ENCODE results near the gene PTPRJ.

PTPRJ gene

DNA sequence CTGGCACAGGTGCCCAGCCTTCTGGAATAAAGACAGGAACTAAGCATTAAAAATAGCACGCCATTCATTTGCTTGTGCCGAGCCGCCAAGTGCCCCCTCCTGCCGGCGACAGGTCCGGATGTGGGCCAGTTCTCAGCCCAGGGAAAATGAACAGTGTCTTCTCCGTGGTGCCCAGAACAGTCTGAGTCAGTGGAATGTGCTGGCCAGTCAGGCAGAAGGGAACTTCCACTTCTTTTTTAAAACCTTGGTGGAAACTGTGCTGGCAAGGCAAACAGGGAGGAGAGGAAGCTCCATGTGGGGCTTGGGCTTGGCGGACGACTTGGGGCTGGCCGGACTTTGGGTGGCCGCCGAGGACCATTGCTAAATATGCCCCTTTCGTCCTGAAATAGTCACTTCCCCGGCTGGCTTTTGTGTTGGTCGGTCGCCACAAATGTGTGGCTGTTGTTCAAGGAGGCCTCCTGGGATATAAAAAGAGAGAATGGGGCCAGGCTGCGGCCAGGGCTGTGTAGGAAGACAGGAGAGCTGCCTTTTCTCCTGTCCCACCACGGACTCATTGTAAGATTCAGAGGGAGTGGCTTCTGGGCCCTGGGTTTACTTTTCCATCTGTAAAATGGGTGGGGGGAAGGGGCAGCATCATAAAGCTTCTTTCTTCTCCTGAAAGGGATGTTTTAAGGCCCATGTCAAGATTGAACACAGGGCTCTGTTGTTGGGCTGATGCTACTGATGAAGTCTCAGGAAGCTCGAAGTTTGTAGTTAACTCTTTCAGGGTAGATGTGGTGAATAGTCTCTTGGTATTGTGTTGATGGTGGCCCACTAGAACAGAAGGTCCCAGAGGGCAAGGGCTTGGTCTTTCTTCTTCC, 101.0 kb downstream of the PTPRJ start:
- peak; percentile 40 to 95 (median 76) for DNase-seq
- intact Hi-C loops (cut with DNase I) = no loop called here

DNA sequence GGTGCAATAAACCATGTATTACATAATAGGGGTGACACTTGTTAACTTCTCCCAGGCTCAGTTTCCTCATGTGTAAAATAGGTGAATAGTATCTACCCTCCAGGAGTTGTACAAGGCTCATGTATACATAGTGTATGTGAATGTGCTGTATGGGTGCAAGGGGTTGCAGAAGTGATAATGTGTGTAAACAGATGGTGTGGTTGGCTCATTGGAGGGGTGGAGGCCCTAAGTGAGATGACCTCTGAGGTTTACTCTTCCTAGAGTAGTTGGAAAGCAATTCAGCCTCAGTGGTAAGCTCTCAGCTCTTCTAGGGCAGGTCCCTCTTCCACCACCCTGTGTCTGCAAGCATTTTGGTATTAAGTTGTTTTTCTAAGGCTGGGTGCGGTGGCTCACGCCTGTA, 102.4 kb downstream of the PTPRJ start:
- intact Hi-C loops (cut with DNase I) = no loop called here
- DNase-seq = no peak

DNA sequence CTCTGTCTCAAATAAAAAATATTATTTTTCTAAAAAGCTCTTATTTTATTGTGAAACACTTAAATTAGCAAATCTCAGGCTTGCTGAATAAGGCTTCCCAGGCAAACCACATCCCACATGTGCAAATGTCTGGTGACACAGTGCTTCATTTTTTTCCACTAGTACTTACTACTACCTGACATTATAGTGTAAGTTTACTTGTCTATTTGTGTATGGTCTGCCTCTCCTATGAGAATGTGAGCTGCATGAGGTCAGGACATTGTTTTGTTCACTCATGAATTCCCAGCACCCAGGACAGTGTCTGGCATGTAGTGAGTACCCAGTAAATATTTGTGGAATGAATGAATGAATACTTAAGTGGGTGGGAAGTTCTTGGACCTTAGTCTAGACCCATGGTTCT, 103.1 kb downstream of the PTPRJ start:
- DNase-seq = no peak
- intact Hi-C loops (cut with DNase I) = no loop called here

DNA sequence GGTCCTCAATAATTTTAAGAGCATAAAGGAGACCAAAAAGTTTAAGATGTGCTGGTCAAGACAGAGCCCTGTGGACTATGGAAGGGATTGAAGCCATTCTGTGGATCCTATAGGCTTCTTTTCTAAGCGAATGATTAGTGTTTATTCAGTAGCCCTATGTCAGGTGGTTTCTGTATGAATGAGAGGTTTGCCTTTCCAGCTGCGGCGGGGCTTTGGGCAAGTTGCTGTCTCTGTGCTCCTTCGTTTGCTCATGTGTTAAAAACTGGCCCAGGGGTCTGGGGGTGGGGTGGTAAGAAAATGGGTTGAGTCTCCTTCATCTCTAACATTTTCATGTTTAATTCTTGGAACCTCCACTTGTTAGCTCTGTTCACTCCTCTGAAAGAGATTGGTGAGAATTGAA, 105.3 kb downstream of the PTPRJ start:
- intact Hi-C loops (cut with DNase I) = no loop called here

DNA sequence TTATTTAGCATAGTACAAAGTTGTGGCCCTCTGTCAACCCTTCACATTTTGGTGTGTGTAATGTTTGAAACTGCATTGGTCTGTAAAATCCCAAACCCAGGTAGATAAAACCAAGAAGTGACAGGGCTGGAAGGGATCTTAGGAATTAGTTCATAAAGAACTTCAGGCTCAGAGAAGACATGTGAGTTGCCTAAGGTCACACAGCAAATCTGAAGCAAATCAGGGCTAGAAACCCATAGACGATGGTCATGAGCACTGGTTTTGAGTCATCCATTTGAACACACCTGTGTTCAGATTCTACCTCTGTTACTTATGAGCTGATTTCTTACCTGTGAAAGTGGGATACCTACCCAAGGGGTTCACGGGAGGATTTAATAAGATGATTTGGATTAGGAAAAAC, 107.1 kb downstream of the PTPRJ start:
- intact Hi-C loops (cut with DNase I) = no loop called here
- no peak for DNase-seq

More for the DNA sequence above, 105.3 kb downstream of the PTPRJ start:
- peak in 1 of 10 donors; percentile 4 for DNase-seq

DNA sequence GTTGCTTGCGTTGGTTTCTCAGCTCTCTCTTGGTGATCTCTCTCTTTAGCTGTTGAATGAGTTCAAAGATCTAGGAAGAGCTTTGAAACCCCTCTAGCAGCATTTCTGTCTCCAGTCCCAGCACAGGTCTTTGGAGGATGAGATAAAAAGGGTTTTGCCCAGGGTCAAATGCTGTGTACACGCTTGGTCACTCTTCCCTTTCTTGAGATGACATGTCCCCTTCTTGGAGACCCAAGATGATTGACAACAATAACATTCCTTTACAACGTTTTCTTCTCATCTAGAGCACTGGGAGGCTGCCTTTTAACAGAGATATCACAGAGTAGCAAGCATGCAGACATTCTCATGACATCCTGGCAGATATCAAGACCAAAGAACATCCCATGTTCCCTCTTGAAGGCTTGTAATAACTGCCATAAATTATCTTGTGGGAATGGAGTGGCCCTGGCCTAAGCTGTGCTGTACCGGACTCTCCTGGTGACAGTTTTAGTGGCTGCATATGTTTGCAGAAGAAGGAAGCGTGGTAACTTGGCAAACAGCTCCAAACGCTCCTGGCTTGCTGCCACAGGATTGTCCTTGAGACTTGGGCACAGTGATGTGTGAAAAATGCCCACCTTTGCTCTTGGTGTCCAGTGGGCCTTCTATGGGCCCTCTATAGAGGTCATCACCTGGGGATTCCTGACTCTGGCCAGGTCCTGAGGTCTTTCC, 107.8 kb downstream of the PTPRJ start:
- DNase-seq = no peak

DNA sequence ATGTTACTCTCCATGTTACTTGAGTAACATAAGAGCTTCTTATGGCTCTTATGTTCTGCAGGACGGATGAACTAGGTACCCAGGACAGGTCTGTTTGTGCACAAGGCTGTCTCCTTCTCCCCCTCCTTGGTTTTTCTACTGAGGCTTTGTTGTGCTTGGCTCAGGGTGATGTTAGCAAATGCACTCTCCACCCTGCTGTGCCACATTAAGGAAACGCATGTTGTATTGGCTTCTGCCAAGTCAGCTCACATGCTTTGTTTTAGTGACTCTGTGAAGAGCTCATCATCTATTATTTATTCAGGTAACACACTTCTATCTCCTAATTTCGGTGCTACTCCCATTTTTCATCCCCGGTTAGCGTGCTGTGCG, 108.3 kb downstream of the PTPRJ start:
- DNase-seq = no peak
- intact Hi-C loops (cut with DNase I) = no loop called here

More for the DNA sequence above, 107.8 kb downstream of the PTPRJ start:
- intact Hi-C loops (cut with DNase I) = no loop called here

DNA sequence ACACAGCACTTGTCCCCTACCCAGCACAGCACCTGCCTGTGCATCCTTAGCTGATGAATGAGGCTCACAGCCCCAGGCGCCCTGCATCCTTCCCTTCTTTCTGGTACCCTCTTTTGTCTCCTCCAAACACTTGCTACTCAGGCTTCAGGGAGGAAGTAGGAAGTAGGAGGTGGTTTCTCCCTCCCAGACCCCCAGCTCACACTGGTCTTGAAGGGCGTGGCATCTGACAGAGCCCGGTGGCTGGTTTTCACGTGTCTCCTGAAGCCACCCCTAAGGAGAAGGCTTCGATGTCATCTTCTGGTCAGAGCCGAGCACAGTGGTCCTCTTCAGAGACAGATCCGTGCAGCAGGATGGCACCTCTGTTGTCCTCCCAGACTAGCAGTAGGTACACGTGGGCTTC, 109.8 kb downstream of the PTPRJ start:
- no peak for DNase-seq
- intact Hi-C loops (cut with DNase I) = no loop called here

DNA sequence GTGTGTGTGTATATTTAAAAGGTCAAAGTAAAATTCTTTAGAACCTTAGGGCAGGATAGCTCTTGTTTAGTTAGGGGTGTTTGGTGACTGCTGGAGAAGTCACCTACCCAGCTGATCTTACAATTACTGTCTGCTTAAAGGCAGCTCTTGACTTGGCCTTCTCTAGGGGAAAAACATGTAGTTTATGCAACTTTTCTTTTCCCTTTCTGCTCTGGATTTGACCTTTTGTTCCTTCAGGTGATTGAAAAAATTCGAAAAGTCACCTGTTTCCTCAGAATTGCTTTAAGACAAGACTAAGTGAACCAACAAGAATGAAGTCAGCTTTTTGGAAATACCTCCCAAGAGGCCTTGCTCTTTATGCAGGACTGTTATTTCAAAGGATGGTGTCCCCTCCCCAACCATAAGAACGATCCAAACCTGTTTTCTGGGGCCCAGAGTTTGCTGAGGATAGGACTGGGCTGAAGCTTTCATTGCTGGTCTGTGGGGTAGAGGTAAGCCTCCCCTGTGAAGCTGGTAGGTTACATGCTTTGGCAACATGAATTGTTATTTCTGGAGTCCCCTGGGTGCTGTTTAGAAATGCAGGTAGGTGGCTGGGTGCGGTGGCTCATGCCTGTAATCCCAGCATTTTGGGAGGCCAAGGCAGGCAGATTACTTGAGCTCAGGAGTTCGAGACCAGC, 111.2 kb downstream of the PTPRJ start:
- intact Hi-C loops (cut with DNase I) = no loop called here
- DNase-seq = no peak

DNA sequence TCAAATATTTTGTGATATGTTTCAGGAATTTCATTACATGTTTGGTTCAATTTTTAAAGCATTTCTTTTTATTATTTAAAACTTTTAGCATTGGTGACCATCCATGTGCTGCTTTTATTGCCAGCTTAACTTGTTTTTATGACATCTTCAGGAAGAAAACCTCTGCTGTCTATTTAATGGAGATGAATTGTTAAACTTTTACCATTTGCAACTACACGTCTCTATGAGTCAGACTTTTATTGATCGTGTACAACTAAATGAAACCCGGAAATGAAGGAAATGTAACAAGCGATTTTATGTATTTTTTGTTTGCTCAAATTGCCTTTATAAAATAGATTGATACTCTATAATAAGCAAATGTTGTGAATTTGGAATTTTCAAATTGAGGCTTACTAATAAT, 113.0 kb downstream of the PTPRJ start:
- no peak for DNase-seq
- intact Hi-C loops (cut with DNase I) = no loop called here

DNA sequence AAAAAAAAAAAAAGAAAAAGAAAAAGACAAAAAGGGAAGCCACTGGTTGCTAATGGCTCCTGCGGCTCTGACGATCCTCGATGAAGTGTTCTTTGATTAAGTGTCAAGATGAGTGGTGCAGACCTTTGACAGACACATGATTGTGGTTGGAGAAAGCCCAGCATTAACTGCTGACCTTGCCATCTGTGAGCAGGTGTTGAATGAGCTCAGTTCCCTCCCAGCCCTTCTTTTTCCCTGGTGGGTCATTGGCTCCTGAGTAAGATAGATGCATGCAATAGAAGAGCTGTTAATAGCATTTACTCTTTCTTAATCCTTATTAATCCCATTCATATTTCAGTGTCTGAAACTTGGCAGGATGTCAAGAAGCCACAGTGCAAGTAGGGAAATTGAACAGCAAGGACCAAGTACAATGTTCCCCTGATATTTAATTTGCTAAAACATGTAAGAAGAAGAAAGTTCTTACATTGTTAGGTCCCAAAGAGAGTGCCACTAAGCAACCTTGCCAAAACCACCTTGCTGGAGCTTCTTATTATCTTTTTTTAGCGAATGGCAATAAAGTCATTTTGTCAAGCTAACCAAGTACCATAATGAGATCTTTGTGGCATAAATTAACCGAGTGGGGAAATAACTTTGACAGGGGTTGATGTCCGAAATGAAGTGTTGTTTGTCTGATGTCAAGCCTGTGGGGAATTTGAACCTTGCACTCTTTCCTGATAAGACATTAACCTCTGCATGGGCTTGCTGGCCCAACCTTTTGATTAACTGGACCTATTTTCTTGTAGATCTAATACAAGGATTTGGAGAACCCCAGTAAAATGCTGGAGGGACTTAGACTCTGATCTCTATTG, 113.7 kb downstream of the PTPRJ start:
- intact Hi-C loops (cut with DNase I) = no loop called here
- no peak for DNase-seq

DNA sequence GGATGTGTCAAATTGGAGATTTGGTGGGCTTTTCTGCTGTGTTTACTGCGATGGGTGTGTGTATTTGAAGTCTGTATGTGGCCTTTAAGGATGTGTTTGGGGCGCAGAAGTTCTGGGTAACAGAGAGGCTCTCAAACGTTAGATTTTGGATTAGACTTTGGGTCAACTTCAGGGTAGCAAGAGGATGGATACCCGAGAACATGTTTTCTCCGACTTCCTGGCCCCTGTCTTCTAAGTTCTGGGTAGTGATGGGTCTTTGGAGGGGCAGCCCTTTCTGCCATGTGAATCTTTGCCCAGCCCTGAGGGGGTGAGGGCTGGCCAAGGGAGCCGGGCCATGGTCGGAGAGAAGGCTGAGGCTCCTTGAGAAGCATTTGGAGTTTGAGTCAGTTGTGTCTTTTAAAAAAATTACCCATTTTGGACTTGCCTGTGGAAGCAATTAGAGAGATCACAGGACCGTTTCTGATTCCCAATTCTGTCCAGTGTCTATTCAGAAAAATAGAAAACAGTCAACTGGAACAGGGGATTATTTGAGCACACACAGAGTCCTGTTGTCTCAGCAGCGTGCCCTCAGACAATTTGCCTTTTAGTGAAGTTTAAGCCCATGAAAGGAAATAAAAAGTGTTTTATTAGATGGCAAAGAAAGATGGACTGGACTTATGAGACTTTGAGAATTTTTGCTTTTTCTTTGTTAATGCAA, 114.4 kb downstream of the PTPRJ start:
- peak in 1 of 10 donors; percentile 45 for DNase-seq
- intact Hi-C loops (cut with DNase I) = no loop called here

DNA sequence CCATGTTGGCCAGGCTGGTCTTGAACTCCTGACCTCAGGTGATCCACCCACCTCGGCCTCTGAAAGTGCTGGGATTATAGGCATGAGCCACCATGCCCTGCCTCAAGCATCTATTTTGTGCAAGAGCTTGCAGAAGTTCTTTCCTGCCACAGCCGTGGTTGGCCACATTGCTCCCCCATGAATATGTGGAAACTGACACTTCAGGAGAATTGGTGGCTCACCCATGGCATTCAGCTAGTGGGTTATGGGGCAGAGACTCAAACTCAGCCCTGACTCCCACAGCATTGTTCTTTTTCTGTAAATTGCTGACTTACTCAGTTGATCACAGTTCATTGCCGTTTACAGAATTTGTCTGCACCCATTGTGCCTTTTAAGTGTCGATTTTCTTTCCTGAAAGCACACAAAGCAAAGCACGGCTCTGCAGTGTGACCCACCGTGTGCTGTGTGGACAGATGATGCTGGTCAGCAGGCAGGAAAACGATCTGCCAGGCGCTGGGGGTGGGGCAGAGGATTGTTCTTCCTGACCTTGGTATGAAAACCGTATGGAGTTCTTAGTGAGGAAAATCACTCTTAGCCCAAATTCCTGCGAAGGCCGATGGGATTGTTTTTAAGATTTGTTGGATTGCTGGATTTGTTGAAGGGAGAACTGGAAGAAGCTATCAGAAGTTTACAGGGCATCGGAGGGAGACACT, 115.6 kb downstream of the PTPRJ start:
- intact Hi-C loops (cut with DNase I) = no loop called here
- no peak for DNase-seq

DNA sequence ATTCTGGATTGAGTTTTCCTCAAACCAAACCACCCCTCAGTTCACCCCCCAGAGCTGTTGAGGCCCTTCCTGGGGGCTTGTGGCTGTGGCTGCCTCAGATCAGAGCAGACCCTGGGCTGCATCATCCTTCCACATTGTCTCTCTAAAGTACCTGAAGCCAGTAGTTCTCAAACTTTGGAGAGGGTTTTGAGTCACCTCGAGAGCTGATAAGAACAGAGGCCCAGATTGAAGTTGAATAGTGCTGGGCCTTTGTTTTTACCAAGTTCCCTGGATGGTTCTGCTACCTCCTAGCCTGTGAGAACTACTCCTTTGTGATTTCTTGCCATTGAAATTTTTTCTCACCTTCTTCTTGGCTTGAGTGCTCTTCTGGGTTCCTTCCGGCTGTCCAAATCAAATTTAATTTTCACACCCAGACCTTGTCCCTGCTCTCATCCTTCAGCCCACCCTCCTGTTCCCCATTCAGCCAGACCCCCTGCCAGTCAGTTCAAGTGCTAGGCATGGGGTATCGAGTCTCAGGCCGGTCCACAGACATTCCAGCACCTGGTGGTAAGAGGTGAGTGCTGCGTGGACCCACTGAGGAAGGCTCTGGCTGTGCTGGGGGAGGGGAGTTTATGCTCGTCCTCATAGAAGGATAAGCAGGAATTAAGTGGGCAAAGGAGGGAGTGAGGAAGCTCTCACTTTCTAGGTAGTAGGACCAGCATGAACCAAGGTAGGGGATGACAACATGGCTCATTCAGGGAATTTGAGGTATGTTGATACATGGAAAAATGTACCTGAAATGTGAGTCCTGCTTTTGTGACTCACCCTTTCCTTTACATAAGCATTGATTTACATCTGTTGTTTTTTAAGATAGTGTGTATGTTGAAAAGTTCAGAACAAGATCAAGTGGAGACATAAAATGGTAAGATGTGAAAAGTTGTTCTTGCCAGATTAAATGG, 116.5 kb downstream of the PTPRJ start:
- intact Hi-C loops (cut with DNase I) = no loop called here

DNA sequence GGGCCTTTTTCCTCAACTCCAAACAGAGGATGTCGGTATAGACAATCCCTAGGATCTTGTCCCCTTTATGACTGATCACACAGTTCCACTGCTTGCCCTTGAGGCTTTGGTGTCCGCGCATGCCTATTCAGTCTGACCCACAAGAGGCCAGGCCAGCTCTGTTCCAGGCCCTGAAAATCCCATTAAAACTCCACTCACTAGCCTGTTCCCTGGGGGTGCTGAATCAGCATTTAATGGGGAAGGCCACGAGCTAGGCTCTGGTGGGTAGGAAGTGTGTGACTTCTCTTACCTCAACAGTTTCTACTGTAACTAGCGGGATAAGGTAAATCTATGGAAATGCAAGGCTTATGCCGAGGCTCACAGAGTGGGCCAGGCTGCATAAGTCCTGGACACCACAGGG, 117.7 kb downstream of the PTPRJ start:
- no peak for DNase-seq

More for the DNA sequence above, 116.5 kb downstream of the PTPRJ start:
- no peak for DNase-seq

DNA sequence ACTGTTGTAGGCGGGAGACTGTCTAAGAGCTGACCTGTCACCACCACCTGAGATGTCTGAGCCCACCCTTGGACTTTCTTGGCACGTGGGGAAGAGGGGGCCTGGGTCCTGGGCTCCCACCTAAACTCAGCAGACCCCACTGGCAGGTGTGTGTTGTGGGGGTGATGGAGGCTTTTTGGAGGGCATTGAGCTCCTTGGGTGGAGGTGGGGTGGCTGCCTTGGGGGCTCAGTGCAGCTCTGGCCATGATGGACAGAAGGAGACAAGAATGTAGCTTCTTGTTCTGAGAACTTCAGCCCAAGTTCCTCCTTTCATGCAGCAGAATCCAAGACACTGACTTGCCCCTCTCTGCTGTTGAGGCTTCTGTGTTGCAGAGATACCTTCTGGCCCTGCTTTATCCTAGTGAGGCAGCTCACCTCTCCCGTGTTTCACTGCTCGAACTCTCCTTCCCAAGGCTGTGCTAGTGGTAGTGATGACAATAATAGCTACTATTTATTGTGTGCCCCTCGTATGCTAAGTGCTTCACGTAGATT, 119.6 kb downstream of the PTPRJ start:
- DNase-seq = peak in 1 of 10 donors; percentile 6

More for the DNA sequence above, 117.7 kb downstream of the PTPRJ start:
- intact Hi-C loops (cut with DNase I) = no loop called here

DNA sequence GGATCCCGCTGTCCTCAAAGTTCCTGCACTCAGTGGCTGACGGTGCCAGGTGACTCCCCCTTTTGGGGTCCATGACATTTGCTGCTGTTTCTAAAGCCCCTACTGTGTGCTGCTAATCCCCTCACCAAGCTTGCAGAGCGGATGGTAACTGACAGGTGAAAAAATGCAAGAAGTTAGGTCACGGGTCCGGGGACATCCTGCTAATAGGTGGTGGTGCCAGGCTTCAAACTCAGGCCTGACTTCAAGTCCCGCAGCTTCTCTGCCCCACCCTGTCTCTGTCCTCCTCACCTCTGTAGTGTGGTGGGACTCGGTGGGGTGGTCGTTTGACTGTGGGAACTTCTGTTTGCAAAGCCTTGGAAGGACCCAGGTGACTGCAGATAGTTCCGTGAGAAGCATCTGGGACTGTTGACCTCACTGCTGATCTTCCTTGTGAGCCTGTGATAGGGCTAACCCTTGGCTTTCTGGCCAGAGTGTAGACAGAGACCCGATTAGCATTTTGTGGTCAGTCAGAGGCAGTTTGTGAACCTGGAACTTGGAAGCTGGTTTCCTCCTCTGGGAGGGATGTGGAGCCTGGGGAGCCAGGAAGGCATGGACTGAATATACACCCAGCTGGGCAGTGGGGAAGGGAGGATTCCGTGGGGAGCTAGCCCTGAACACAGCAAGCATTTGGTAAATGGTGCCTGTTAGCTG, 120.8 kb downstream of the PTPRJ start:
- intact Hi-C loops (cut with DNase I) = loop anchor here (10.0 kb wide), 1 partner anchor 246 kb away; no protein-coding TSS in a partner anchor
- peak in 1 of 10 donors; percentile 9 for DNase-seq

More for the DNA sequence above, 119.6 kb downstream of the PTPRJ start:
- intact Hi-C loops (cut with DNase I) = loop anchor here (10.0 kb wide), 1 partner anchor 245 kb away; no protein-coding TSS in a partner anchor

Data from posterior cingulate gyrus (tissue), 11 donors.